HG02981 (cell line): Measurements from ENCODE around the gene ENPP3.

ENCODE experiments used
- ATAC-seq: cut with Tn5 transposase; IDR thresholded peaks from one replicate; pipeline ENCODE4 v1.9.1; 2021; ENCODE audit warnings: mild to moderate bottlenecking, moderate library complexity; ENCODE audit not compliant: unreplicated experiment

ENPP3 gene

DNA sequence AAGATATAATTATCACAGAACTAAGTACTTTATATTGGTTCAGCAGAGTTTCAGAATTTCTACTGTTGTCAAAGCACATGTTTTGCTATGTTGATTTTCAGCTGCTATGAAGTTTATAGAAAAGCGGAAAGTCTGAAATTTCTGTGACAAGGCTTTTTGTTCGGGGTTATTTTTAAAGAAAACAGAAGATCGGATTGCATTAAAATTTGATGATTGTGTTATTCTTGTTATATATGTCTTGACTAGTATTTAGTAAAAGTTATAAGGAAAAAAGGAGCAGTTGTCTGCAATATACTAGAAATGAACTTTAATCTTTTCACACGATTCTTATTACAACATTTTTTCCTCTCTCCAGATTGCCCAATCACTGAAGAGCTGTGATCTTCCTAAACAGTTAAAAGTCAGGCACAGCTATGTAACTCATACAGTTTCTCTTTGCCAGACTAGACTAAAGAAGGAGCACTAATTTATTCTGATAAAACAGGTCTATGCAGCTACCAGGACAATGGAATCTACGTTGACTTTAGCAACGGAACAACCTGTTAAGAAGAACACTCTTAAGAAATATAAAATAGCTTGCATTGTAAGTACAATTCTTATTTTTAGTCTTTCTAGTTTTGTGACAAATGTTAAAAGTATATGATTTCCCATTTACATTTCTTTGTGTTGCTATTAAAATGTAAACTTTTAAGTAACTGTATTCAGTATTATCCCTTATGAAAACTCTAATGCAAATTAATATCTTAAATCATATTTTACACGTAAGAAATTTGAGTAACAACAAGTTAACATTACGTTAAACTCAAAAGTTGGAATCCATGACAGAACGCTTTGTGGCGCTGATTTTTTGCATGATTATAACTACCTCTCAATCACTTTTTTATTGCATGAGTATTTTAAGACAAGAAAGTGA, at the start of gene ENPP3:
ENPP3 (plus strand) TSS at position 423 of the 913 bp plus-strand sequence; CDS start at position 506, 83 bp downstream.
- ATAC-seq, result no peak

- no peak for ATAC-seq
These were observed 49.2 kb upstream of the ENPP3 start for GRCh38 chr6:131587909-131588308.

- ATAC-seq, result no peak
These were observed 48.5 kb upstream of the ENPP3 start for GRCh38 chr6:131588643-131589042.

GRCh38 chr6:131592935-131593334, 44.2 kb upstream of the ENPP3 start:
- ATAC-seq, result no peak

GRCh38 chr6:131594074-131594473, 43.0 kb upstream of the ENPP3 start:
- ATAC-seq, result no peak

- no peak for ATAC-seq
These were observed 39.7 kb upstream of the ENPP3 start for GRCh38 chr6:131597446-131597845.

DNA sequence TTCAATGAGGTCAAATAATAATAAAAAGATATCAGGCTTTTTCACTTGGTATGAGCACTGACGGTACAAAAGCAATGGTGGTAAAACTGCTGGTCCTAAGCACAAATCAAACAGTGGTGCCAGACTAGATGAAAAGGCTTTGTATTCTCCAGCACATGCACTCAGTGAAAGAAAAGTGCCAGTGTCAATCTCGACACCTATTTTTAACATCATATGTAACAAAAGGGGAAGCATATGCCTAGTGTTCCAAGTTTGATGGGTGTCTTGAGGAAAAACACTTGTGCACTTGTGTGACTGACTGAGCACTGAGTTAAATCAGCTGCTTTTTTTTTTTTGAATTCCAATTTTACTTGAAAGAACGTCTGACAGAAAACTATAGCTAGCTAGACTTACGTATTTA, 36.4 kb upstream of the ENPP3 start:
- no peak for ATAC-seq

DNA sequence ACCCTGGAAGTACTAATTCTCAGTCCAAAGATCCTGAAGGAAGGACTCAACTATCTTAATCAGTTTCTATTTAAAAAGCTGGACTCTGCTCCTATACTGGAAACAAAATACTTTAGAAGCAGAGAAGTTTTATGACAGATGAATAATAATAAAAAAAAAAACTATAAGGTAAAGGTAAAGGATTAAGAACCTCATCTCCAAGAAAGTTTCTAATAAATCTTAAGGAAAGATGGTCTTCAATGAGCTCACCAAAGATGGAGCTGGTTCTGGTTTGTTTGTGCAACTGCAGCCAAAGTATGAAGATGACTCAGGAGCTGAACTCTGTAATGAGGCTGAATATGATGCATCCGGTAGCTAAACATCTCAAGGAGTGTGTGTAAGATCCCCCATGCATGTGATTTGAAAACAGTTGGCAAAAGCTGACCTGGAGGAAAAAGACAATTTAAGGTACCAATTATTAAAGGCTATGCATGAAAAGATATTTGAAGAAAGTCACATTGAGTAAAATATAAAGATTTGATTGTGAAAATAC, 34.3 kb upstream of the ENPP3 start:
- ATAC-seq, result no peak

- ATAC-seq, result no peak
These were observed 23.7 kb upstream of the ENPP3 start for GRCh38 chr6:131613296-131613925.

DNA sequence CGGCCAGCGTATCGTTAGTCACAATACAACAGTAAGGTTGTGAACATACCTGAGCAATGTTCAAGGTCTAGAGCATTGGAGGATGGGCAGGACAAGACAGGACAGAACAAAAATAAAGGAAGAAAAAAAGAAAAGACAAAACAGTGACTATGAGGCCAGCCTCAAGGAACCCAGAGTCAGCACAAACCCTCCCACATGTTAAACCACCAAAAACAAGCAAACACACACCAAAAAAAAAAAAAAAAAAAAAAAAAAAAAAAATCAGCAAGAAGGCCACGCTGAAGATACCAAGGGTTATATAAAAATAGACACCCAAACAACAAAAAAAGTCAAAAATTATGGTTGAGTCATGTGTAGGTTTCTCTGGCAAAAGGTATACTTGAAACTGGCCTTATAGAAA, 21.8 kb upstream of the ENPP3 start:
- no peak for ATAC-seq

GRCh38 chr6:131627724-131628682, 9.1 kb upstream of the ENPP3 start, which contains the start of gene MED23:
TSS of gene MED23 (minus strand) at chr6:131628242. CDS start at chr6:131628049, 193 bp downstream.
- ATAC-seq, result peak; percentile 96

GRCh38 chr6:131628726-131629125, 8.4 kb upstream of the ENPP3 start:
- ATAC-seq, result no peak

- no peak for ATAC-seq
These were observed 7.5 kb upstream of the ENPP3 start for GRCh38 chr6:131629651-131630050.

- no peak for ATAC-seq
These were observed 5.3 kb upstream of the ENPP3 start for GRCh38 chr6:131631625-131632289.

DNA sequence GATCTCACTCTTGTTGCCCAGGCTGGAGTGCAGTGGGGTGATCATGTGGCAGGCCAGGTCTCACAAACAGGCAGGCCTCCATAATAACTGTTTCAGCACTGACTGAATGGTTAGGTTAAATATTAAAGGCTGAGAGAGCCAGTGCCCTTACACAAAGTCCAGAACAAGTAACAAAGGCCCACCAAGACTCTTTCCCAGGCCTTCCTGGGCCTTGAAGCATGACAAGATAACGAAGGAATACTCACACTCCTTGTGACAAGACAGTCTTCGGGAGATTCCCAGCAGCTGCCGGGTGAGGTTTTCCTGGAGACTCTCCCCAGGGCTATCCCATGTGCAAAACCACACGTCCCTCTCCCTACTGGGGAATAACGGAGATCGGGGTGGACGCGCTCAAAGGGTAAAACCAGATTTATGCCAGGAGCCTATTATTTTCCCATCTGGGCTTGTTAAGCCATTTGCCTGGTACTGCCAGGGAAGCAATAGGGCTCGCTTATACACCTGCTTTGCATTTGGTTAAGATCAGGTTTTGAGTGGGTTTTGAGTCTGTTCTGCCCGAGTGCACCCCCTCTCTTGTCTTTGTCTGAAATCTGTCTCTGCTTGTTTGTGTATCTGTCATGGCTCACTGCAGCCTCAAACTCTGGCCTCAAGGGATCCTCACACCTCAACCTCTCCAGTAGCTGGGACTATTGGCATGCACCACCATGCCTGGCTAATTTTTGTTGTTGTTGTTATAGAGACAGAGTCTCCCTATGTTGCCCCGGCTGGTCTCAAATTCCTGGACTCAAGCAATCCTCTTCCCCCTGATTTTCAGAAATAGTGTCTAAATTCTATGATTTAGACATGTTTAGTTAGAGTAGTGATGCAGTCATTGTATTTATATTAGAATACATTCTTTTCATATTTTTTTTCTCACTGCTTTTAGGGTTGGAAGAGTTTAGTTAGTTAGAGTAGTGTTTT, 1.4 kb upstream of the ENPP3 start:
- ATAC-seq, result peak; percentile 95

DNA sequence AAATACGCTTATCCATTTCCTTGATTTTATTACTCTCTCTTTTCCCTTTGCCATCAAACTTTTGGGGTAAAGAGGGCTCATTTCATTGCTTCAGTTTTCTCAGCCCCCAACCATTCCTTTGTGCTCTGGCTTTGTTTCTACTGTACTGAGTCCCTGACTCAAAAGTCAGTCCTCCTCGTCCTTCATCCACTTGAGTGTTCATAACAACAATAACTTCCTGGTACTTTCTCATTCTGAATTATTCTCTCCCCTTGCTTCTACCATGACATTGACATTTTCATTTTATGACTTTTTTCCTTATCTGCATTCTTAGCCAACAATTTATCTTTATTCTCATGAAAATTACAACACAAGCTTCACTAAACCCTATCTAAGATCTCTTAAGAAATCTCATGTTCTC, 911 bp downstream of the ENPP3 start:
- no peak for ATAC-seq

- no peak for ATAC-seq
These were observed 3.0 kb downstream of the ENPP3 start for GRCh38 chr6:131640100-131640499.

- no peak for ATAC-seq
These were observed 3.5 kb downstream of the ENPP3 start for GRCh38 chr6:131640576-131640975.

GRCh38 chr6:131641554-131641953, 4.5 kb downstream of the ENPP3 start:
- no peak for ATAC-seq
